ENCODE measurements around the gene USP50. TPM values are rescaled to one million over a fixed set of nuclear protein-coding genes. Genes with fewer than 3 reads are reported as not detected.
A peak's percentile ranks its signal among the peaks of the same experiment; 100 is the strongest.

The USP50 gene
- polyA plus RNA-seq, 1 donor from 2014 or later = not detected

DNA sequence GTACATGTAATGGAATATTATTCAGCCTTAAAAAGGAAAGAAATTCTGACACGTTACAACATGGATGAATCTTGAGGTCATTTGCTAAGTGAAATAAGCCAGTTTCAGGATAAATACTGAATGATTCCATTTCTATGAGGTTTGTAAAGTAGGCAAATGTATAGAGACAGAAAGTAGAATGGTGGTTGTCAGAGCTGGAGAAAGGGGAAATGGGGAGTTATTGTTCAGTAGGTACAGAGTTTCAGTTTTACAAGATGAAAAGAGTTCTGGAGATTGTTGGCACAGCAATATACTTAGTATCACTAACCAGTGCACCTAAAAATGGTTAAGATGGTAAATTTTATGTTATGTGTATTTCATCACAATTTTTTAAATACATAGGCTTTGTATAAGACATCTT, 61.7 kb downstream of the USP50 start:
- H3K36me3 Mint-ChIP-seq = peaks cover 15% of the 10 kb centered on the region
- H3K4me3 Mint-ChIP-seq = peak overlapping the region in 2 of 4 donors; percentile 24 to 64
- H3K9me3 Mint-ChIP-seq = no peaks in the 10 kb centered on the region
- no peaks in the 10 kb centered on the region for H3K27me3 Mint-ChIP-seq
- H3K4me1 Mint-ChIP-seq = peaks cover 11 to 34% (median 26%) of the 10 kb centered on the region in 3 donors
- peak overlapping the region in 1 of 3 donors; percentile 69 for H3K27ac Mint-ChIP-seq

DNA sequence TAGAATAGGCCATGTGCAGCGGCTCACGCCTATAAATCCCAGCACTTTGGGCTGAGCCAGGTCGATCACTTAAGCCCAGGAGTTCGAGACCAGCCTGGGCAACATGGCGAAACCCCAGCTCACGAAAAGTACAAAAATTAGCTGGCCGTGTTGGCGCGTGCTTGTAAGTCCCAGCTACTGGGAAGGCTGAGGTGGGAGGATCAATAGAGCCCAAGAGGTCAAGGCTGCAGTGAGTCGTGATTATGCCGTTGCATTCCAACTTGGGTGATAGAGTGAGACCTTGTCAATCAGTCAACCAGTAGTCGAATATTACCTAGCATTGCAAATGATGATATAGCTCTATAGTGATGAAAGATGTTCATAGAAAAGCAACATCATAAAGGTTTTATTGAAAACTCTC, 70.3 kb downstream of the USP50 start:
- H3K27me3 Mint-ChIP-seq = no peaks in the 10 kb centered on the region
- H3K4me3 Mint-ChIP-seq = no peak overlapping the region
- no peak overlapping the region for H3K27ac Mint-ChIP-seq
- H3K36me3 Mint-ChIP-seq = peaks cover 12% of the 10 kb centered on the region
- peaks cover 5 to 10% (median 10%) of the 10 kb centered on the region in 3 donors for H3K4me1 Mint-ChIP-seq
- H3K9me3 Mint-ChIP-seq = no peaks in the 10 kb centered on the region

DNA sequence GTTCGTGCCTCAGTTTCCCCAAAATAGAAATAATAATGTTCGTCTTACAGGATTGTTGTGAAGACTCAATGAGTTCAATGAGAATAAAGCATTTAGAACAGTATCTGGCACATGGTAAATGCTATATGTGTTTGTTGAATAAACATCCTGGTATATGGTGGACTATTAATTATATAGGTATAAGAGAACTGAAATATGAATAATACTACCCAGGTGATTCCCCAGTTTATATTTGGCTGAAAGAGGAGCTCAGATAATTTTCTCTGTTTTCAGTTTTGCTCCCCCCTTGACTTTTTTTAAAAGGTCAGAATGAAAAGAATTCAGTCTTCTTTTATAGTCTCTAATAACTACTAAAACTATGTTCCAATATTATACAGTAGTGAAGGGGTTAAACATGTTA, 75.4 kb downstream of the USP50 start:
- Mint-ChIP-seq H3K4me3 (no peak overlapping the region), H3K27ac (no peak overlapping the region), H3K27me3 (no peaks in the 10 kb centered on the region), H3K36me3 (peaks cover 6% of the 10 kb centered on the region), H3K4me1 (no peaks in the 10 kb centered on the region), H3K9me3 (no peaks in the 10 kb centered on the region)

DNA sequence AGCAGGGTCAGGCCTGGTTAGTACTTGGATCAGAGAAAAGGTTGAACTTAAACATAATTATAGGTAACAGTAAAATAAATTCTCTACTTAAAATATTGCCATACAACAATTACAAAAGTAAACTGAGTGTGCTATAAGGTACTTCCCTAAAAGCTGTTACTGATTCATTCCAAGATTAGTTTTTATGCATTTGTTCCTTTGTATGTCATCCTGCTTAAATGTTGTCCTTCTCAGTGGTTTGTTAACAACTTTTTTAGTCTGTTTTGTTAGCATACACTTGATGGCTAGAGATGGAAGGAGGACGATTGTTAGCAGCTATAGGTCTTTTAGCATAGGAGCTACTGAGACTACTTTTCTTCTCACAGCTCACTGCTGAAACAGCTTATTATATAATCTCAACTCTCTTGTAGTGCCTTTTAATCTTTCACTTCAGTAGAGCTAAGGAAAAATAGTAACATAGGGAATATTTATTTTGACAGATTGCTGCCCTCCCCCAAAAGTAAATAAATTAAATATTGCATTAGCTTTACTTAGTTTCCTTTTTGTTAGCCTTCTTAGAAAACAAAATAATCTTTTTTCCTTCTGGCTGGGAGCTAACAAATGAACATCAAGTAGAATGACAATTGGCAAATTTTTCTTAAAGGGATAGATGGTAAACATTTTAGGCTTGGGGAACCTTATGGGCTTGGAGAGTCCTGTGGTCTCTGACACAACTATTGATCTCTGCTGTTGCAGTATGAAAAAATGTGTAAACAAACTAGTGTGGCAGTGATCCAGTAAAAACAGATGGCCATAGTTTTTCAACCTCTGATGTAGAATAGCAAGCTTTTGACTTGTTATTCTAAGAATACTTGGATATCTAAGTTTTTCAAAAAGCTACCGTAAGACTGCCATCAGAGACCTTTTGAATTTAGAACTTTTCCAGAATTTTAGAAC, 82.8 kb downstream of the USP50 start:
- Mint-ChIP-seq H3K4me1 (peaks cover 3 to 13% (median 6%) of the 10 kb centered on the region in 3 donors), H3K27me3 (no peaks in the 10 kb centered on the region), H3K9me3 (no peaks in the 10 kb centered on the region), H3K4me3 (no peak overlapping the region), H3K36me3 (peaks cover 10% of the 10 kb centered on the region), H3K27ac (peak overlapping the region in 1 of 3 donors; percentile 92)

DNA sequence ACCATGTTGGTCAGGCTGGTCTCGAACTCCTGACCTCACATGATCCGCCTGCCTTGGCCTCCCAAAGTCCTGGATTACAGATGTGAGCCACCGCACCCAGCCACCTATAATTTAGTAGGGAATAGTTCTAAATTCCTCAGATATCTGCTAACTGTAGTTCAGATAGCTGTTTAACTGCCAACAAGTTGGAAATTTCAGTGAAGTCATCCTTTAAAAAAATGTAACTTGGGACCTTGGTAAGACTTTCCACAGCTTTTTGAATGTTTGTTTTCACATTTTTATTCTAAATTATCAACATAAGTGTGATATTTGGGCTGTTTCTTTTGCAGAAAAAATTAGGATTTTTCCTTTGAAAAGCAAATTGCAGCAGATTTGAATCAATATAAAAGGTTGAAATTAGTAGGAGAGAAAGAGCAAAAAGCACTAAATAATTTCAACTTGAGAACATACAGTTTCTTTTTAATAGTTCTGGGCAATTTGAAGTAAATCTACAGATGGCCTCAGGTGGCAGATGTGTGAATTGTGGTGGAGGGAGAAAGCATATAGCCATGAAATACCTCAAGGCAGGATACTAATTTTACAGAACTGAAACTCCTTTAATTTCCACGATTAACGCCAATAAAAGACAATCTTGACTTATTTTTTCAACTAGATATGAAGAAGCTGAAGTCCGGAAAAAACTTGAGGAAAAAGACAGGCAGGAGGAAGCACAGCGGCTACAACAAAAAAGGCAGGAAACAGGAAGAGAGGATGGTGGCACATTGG, 87.9 kb downstream of the USP50 start:
- Mint-ChIP-seq H3K36me3 (peaks cover 14% of the 10 kb centered on the region), H3K4me3 (peak overlapping the region in 1 of 4 donors; percentile 63), H3K27ac (peak overlapping the region in 2 of 3 donors; percentile 6 to 31), H3K9me3 (no peaks in the 10 kb centered on the region), H3K27me3 (no peaks in the 10 kb centered on the region), H3K4me1 (peaks cover 6 to 18% (median 8%) of the 10 kb centered on the region in 3 donors)

DNA sequence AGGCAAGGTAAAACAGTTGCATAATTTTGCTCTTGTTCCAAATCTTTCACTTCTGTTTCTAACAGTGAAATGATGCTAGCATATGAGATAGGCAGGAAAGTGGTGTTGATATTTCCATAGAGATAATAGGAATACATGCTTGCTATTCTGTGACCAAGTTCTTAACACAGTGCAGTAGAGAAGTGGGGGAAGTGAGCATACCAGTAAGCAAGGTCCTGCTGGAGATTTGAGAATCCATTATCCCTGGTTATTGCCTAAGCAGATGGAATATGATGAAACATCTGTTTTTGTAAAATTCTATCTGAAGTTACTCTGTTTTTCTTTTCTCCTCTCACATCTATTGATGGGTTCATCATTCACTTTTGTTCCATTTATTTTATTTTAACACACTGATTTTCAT, 93.5 kb downstream of the USP50 start:
- no peaks in the 10 kb centered on the region for H3K27me3 Mint-ChIP-seq
- H3K27ac Mint-ChIP-seq = peak overlapping the region; percentile 3 to 62 (median 11)
- H3K9me3 Mint-ChIP-seq = no peaks in the 10 kb centered on the region
- peaks cover 12% of the 10 kb centered on the region for H3K36me3 Mint-ChIP-seq
- no peak overlapping the region for H3K4me3 Mint-ChIP-seq
- H3K4me1 Mint-ChIP-seq = peaks cover 5 to 26% (median 14%) of the 10 kb centered on the region in 3 donors

Other genes starting within 250 kb of the USP50 start
- 31.4 TPM for gene GABPB1, start 191.5 kb downstream of the USP50 start, polyA plus RNA-seq
- gene USP8, start 122.3 kb downstream of the USP50 start, polyA plus RNA-seq = 60.9 TPM
- 13.8 TPM for gene TRPM7, start 140.1 kb upstream of the USP50 start, polyA plus RNA-seq
- gene SPPL2A, start 219.0 kb upstream of the USP50 start, polyA plus RNA-seq = 63.6 TPM

Data from IgD-negative memory B cell (primary cell).